Measurements from ENCODE around the gene SUPV3L1.

The SUPV3L1 gene

GRCh38 chr10:69215405-69216171, 35.6 kb downstream of the SUPV3L1 start:
- H3K36me3 ChIP-seq (ENCODE audit: control insufficient read depth, insufficient read depth, low read length), result no peaks in the 10 kb centered on the region
- no peaks in the 10 kb centered on the region; the same call in 1 of the 2 replicates for H3K27me3 ChIP-seq (replicated peaks; ENCODE audit: control insufficient read depth, insufficient read depth, low read length)
- no peak for DNase-seq (ENCODE audit: extremely low read depth, insufficient read length)
- H3K4me3 ChIP-seq (replicated peaks; ENCODE audit: low read depth, low read length), result no peak overlapping the region
- TF ChIP-seq, protein P1, sequence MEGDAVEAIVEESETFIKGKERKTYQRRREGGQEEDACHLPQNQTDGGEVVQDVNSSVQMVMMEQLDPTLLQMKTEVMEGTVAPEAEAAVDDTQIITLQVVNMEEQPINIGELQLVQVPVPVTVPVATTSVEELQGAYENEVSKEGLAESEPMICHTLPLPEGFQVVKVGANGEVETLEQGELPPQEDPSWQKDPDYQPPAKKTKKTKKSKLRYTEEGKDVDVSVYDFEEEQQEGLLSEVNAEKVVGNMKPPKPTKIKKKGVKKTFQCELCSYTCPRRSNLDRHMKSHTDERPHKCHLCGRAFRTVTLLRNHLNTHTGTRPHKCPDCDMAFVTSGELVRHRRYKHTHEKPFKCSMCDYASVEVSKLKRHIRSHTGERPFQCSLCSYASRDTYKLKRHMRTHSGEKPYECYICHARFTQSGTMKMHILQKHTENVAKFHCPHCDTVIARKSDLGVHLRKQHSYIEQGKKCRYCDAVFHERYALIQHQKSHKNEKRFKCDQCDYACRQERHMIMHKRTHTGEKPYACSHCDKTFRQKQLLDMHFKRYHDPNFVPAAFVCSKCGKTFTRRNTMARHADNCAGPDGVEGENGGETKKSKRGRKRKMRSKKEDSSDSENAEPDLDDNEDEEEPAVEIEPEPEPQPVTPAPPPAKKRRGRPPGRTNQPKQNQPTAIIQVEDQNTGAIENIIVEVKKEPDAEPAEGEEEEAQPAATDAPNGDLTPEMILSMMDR (IDR thresholded peaks at IDR 0.05; ENCODE audit: insufficient read depth, low read length, poor library complexity, severe bottlenecking), result no peak

GRCh38 chr10:69216577-69217118, 36.6 kb downstream of the SUPV3L1 start:
- no peaks in the 10 kb centered on the region; the same call in 1 of the 2 replicates for H3K27me3 ChIP-seq (replicated peaks; ENCODE audit: control insufficient read depth, insufficient read depth, low read length)
- TF ChIP-seq, protein P1 (IDR thresholded peaks at IDR 0.05; ENCODE audit: insufficient read depth, low read length, poor library complexity, severe bottlenecking), result no peak
- no peak for DNase-seq (ENCODE audit: extremely low read depth, insufficient read length)
- H3K36me3 ChIP-seq (ENCODE audit: control insufficient read depth, insufficient read depth, low read length), result no peaks in the 10 kb centered on the region
- H3K4me3 ChIP-seq (replicated peaks; ENCODE audit: low read depth, low read length), result no peak overlapping the region

DNA sequence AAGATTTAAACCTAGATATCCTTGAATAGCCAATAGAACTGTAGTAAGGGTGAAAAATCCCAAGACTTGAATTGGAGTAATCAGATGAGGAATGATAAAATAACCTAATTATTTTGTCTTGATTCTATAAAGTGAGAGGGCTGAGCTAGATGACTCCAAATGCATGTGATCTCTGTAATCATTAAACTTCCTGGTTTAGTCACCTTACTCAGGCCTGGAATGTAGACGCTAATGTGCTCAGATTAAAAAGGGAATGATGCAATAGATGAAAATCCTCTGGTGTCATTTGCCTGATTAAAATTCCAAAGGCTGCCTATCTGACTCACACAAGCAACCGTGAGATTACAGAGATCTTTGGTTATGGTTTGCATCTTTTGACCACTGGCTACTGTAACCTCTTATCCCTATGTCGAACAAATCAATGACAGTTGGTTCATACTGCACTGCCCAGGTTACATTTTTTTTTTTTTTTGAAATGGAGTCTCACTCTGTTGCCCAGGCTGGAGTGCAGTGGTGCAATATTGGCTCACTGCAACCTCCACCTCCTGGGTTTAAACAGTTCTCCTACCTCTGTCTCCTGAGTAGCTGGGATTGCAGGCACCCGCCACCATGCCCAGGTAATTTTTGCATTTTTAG, 37.2 kb downstream of the SUPV3L1 start:
- TF ChIP-seq, protein P1 (IDR thresholded peaks at IDR 0.05; ENCODE audit: insufficient read depth, low read length, poor library complexity, severe bottlenecking), result no peak
- Histone ChIP-seq H3K4me3 (replicated peaks; ENCODE audit: low read depth, low read length) (no peak overlapping the region), H3K27me3 (replicated peaks; ENCODE audit: control insufficient read depth, insufficient read depth, low read length) (no peaks in the 10 kb centered on the region; the same call in 1 of the 2 replicates), H3K36me3 (ENCODE audit: control insufficient read depth, insufficient read depth, low read length) (no peaks in the 10 kb centered on the region)
- DNase-seq (ENCODE audit: extremely low read depth, insufficient read length), result no peak

GRCh38 chr10:69218831-69219230, 38.8 kb downstream of the SUPV3L1 start:
- no peak overlapping the region for H3K4me3 ChIP-seq (replicated peaks; ENCODE audit: low read depth, low read length)
- DNase-seq (ENCODE audit: extremely low read depth, insufficient read length), result no peak
- TF ChIP-seq, protein P1 (IDR thresholded peaks at IDR 0.05; ENCODE audit: insufficient read depth, low read length, poor library complexity, severe bottlenecking), result no peak
- no peaks in the 10 kb centered on the region for H3K36me3 ChIP-seq (ENCODE audit: control insufficient read depth, insufficient read depth, low read length)
- H3K27me3 ChIP-seq (replicated peaks; ENCODE audit: control insufficient read depth, insufficient read depth, low read length), result no peaks in the 10 kb centered on the region; the same call in 1 of the 2 replicates

- TF ChIP-seq, protein P1 (IDR thresholded peaks at IDR 0.05; ENCODE audit: insufficient read depth, low read length, poor library complexity, severe bottlenecking), result no peak
- DNase-seq (ENCODE audit: extremely low read depth, insufficient read length), result no peak
- H3K36me3 ChIP-seq (ENCODE audit: control insufficient read depth, insufficient read depth, low read length), result no peaks in the 10 kb centered on the region
- no peaks in the 10 kb centered on the region; the same call in 1 of the 2 replicates for H3K27me3 ChIP-seq (replicated peaks; ENCODE audit: control insufficient read depth, insufficient read depth, low read length)
- H3K4me3 ChIP-seq (replicated peaks; ENCODE audit: low read depth, low read length), result no peak within 1 kb of the TSS
Measured at GRCh38 chr10:69220041-69220451, 40.0 kb downstream of the SUPV3L1 start, which contains the start of gene HKDC1. Gene HKDC1 (plus strand): TSS chr10:69220332. CDS start chr10:69220436, 104 bp downstream.
